BE2C (cell line): ENCODE results near the gene P2RY11. TPM values are rescaled to one million over a fixed set of nuclear protein-coding genes. Genes with fewer than 3 reads are reported as not detected.

Source experiments
- DNase-seq: peaks from one replicate; pipeline ENCODE4 v3.0.0-alpha.2; 2020
- H3K27me3 ChIP-seq: fragments of 250-450 bp; sonication (Bioruptor Pico); 2 replicates; pipeline ENCODE4 v1.5.1; 2020; ENCODE audit warnings: mild to moderate bottlenecking
- H3K36me3 ChIP-seq: fragments of 250-450 bp; sonication (Bioruptor Pico); 2 replicates; pipeline ENCODE4 v1.5.1; 2020; ENCODE audit warnings: mild to moderate bottlenecking
- H3K4me1 ChIP-seq: fragments of 250-450 bp; sonication (Bioruptor Pico); 2 replicates; pipeline ENCODE4 v1.5.1; 2020
- H3K4me3 ChIP-seq: 2 replicates; pipeline ENCODE4 v1.5.1; 2011; ENCODE audit warnings: low read depth, low read length
- H3K9me3 ChIP-seq: fragments of 250-450 bp; sonication (Bioruptor Pico); 2 replicates; pipeline ENCODE4 v1.5.1; 2020
- polyA plus RNA-seq: library from polyadenylated mRNA; unstranded; fragments of >200 nt; gene quantifications from one replicate; pipeline ENCODE4 v1.2.1, GENCODE V29; 2012; ENCODE audit warnings: low read depth, missing spikeins; ENCODE audit not compliant: insufficient read length, insufficient read depth
- TF ChIP-seq, protein P1 (sequence below): IDR thresholded peaks from 2 replicates; pipeline ENCODE4 v1.5.1; 2012; ENCODE audit warnings: mild to moderate bottlenecking, low read depth, low read length

P2RY11 gene, protein sequence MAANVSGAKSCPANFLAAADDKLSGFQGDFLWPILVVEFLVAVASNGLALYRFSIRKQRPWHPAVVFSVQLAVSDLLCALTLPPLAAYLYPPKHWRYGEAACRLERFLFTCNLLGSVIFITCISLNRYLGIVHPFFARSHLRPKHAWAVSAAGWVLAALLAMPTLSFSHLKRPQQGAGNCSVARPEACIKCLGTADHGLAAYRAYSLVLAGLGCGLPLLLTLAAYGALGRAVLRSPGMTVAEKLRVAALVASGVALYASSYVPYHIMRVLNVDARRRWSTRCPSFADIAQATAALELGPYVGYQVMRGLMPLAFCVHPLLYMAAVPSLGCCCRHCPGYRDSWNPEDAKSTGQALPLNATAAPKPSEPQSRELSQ
- 139 TPM for polyA plus RNA-seq

DNA sequence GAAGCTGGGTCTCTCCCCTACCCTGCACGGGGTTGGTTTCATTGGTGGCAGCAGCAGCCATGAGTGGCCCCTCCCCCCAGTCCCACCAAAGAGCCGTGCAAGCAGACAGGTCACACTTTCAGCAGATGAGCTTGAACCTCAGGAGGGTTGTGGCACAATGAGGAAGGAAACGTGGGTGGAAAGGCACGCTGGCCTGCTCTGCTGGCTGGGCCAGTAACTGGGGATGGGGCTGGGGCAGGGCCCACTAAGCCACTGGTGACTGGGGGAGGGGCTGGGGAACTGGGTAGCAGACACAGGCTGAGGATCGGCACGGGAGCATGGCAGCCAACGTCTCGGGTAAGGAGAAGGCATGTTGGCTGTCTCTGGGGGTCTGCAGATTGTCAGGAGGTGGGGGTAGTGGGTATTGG is at the start of gene P2RY11:
P2RY11 (plus strand) TSS at position 289 of the 407 bp plus-strand sequence; CDS start at position 318, 29 bp downstream.
- Histone ChIP-seq H3K4me3 (no peak within 1 kb of the TSS), H3K9me3 (no peaks in the 10 kb centered on the region), H3K36me3 (peaks cover 62% of the 10 kb centered on the region), H3K27me3 (no peaks in the 10 kb centered on the region), H3K4me1 (peaks cover 7% of the 10 kb centered on the region; the same call in 1 of the 2 replicates)
- TF ChIP-seq, protein P1, sequence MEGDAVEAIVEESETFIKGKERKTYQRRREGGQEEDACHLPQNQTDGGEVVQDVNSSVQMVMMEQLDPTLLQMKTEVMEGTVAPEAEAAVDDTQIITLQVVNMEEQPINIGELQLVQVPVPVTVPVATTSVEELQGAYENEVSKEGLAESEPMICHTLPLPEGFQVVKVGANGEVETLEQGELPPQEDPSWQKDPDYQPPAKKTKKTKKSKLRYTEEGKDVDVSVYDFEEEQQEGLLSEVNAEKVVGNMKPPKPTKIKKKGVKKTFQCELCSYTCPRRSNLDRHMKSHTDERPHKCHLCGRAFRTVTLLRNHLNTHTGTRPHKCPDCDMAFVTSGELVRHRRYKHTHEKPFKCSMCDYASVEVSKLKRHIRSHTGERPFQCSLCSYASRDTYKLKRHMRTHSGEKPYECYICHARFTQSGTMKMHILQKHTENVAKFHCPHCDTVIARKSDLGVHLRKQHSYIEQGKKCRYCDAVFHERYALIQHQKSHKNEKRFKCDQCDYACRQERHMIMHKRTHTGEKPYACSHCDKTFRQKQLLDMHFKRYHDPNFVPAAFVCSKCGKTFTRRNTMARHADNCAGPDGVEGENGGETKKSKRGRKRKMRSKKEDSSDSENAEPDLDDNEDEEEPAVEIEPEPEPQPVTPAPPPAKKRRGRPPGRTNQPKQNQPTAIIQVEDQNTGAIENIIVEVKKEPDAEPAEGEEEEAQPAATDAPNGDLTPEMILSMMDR = no peak
- peak; percentile 44 for DNase-seq

DNA sequence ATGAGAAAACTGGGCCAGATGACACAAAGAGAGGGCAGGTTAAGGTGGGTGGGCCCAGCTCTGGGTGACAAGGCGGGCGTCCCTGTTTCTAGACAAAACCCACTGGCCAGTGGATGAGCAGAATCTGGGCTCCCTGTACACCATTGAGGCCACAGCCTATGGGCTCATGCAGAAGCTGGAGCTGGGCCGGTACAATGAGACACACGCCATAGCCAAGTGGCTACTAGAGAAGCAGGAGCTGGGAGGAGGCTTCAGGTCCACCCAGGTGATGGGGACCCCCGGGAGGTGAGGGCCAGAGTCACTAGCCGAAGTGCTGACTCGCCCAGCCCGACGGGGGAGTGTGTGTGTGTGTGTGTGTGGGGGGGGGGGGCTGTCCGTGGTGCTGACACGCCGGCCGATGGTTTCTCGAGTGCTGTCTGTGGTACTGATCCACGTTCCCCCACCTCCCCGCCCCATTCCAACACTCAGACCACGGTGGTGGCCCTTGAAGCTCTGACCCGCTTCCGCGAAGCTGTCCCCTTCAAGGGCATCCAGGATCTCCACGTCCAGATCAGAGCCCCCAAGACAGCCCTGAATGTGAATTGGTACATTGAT is 49.7 kb upstream of the P2RY11 start:
- Histone ChIP-seq H3K9me3 (no peaks in the 10 kb centered on the region), H3K4me1 (no peaks in the 10 kb centered on the region), H3K4me3 (no peak overlapping the region), H3K27me3 (no peaks in the 10 kb centered on the region), H3K36me3 (no peaks in the 10 kb centered on the region)
- TF ChIP-seq, protein P1 = no peak
- no peak for DNase-seq

DNA sequence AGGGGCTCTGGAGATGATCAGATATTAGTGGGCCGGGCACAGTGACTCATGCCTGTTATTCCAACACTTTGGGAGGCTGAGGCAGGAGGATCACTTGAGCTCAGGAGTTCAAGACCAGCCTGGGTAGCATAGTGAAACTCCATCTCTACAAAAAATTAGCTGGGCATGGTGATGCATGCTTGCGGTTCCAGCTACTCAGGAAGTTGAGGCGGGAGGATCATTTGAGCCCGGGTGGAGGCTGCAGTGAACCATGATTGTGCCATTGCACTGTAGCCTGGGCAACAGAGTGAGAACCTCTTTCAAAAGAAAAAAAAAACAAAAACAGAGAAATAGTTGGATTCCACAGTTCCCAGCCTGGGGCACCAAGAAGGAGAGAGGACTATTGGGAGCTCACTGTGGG is 43.3 kb upstream of the P2RY11 start:
- peaks cover 10% of the 10 kb centered on the region for H3K27me3 ChIP-seq
- TF ChIP-seq, protein P1 = no peak
- no peaks in the 10 kb centered on the region for H3K36me3 ChIP-seq
- H3K9me3 ChIP-seq = no peaks in the 10 kb centered on the region
- DNase-seq = no peak
- H3K4me3 ChIP-seq = no peak overlapping the region
- H3K4me1 ChIP-seq = no peaks in the 10 kb centered on the region

DNA sequence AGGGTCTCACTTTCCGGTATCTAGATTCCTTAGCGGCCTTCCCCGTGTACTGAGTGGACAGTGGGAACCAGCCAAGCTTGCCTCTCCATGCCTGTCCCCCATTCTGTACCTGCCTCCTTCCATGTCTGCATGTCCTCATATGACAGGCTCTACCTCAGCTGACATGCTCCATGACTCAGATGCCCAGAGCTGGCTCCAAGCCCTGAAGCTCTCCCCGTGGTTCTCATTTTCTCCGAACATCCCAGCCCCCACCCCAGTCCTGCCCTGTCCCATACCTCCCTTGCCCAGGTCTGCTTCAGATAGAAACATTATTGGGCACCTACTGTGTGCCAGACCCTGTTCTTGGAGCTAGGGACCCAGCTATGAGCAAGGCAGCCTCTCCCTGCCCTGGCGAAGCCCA is 42.4 kb upstream of the P2RY11 start:
- peaks cover 10% of the 10 kb centered on the region for H3K27me3 ChIP-seq
- TF ChIP-seq, protein P1 = no peak

DNA sequence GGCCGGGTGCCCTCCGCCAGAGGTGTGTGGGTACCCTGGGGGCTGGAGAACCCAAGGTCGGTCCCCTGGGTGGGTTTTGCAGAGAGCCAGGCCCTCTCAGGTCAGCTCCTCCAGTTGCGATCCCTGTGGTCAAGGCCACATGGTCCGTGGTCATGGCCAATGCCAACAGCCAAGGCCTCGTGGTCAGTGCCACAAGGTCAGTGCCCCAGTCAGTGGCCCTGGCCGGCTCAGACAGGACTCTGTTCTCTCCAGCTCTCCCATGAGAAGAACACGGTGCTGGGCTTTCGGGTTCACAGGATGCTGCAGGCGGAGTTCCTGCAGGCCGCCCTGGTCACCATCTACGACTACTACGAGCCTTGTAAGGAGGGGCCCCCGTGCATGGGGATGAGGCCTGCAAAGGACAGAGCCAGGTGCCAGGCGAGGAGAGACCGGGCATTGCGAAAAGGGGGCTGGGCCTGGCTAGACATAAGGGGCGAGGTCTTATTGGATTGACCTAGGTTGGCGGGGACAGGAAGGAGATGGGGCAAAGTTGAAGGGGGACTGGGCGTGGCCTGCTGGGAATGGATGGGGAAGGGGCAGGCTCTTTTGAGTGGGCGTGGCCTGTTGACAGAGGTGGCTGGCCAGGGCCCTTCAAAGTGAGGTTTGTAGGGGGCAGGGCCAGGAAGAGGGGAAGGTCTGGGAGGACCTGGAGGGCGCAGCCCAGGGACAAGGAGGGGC is 40.6 kb upstream of the P2RY11 start:
- DNase-seq = no peak
- Histone ChIP-seq H3K27me3 (peaks cover 10% of the 10 kb centered on the region), H3K4me3 (no peak overlapping the region), H3K4me1 (no peaks in the 10 kb centered on the region), H3K36me3 (no peaks in the 10 kb centered on the region), H3K9me3 (peaks cover 5% of the 10 kb centered on the region; the same call in 1 of the 2 replicates)
- TF ChIP-seq, protein P1 = no peak

More for the DNA sequence above, 42.4 kb upstream of the P2RY11 start:
- Histone ChIP-seq H3K36me3 (no peaks in the 10 kb centered on the region), H3K9me3 (peaks cover 2% of the 10 kb centered on the region; the same call in 1 of the 2 replicates), H3K4me1 (no peaks in the 10 kb centered on the region), H3K4me3 (no peak overlapping the region)
- no peak for DNase-seq
